Endothelial cell of umbilical vein (primary cell): ENCODE measurements around the gene SLC5A10. TPM values are rescaled to one million over a fixed set of nuclear protein-coding genes. Genes with fewer than 3 reads are reported as not detected.
A peak's percentile ranks its signal among the peaks of the same experiment; 100 is the strongest.

Source experiments
- BruUV-seq: library from RNA; stranded (reverse); fragments of 400-500 nt; replicated peaks from 2 replicates; lab custom pipeline; 2021; lab: Mats Ljungman, UMichigan
- CTCF ChIA-PET: fragments of 300-600, 350-600 bp; sonication (Branson Sonifier 250); formaldehyde crosslinking; loops from one replicate; lab custom pipeline; 2021; ENCODE audit warnings: antibody characterized with exemption, inconsistent platforms; lab: Charles Lee
- POLR2A ChIA-PET: fragments of 300-600, 350-600 bp; sonication (Branson Sonifier 250); formaldehyde crosslinking; loops from one replicate; lab custom pipeline; 2021; ENCODE audit warnings: antibody characterized with exemption, inconsistent platforms; lab: Charles Lee
- DNase-seq: peaks from one replicate; pipeline ENCODE4 v3.0.0-alpha.2; 2011; ENCODE audit warnings: low read depth, low spot score
- FAIRE-seq: peaks from 2 replicates; lab custom pipeline; 2011; peaks lifted over from hg19 to GRCh38; lab: Jason Lieb, UNC
- H2AFZ ChIP-seq: 2 replicates; pipeline ENCODE4 v1.6.0; 2012; ENCODE audit warnings: low read depth, low read length, control low read depth, inconsistent platforms
- H3K27ac ChIP-seq: 2 replicates; pipeline ENCODE4 v1.5.1; 2011; ENCODE audit warnings: low read depth, mild to moderate bottlenecking, control low read depth, low read length, moderate library complexity; ENCODE audit not compliant: insufficient read depth
- H3K27me3 ChIP-seq, 2 experiments: 2 replicates each; pipeline versions ENCODE4 v1.6.0 to v1.6.1; 2011; ENCODE audit warnings: low read length in 2 of 2, mixed read lengths in 1 of 2; ENCODE audit not compliant: control insufficient read depth in 2 of 2, insufficient read depth in 2 of 2
- H3K36me3 ChIP-seq, 2 experiments: 2 replicates in 1 of 2; 3 replicates in 1 of 2; pipeline ENCODE4 v1.5.1; 2011; ENCODE audit warnings: low read length in 2 of 2, mild to moderate bottlenecking in 1 of 2, moderate library complexity in 1 of 2; ENCODE audit not compliant: control insufficient read depth in 2 of 2, insufficient read depth in 2 of 2; ENCODE audit errors: extremely low read depth in 1 of 2
- H3K4me1 ChIP-seq: 3 replicates; pipeline ENCODE4 v1.5.1; 2011; ENCODE audit warnings: mild to moderate bottlenecking, low read length; ENCODE audit not compliant: control insufficient read depth, insufficient read depth; ENCODE audit errors: extremely low read depth
- H3K4me2 ChIP-seq: 2 replicates; pipeline ENCODE4 v1.6.1; 2011; ENCODE audit warnings: low read length, control low read depth, mixed read lengths; ENCODE audit not compliant: insufficient read depth
- H3K4me3 ChIP-seq, 3 experiments: fragments of 200-600 bp in 1 of 3; sonication (generic), shearing (Covaris generic) in 1 of 3; replicated peaks in 1 of 3; 2 replicates each; pipeline ENCODE4 v1.5.1; 2011 to 2016; ENCODE audit warnings: control low read depth in 3 of 3, low read length in 3 of 3, mild to moderate bottlenecking in 2 of 3, inconsistent platforms in 1 of 3, low read depth in 1 of 3, moderate library complexity in 1 of 3; ENCODE audit not compliant: insufficient read depth in 1 of 3
- H3K79me2 ChIP-seq: 2 replicates; pipeline ENCODE4 v1.6.0; 2012; ENCODE audit warnings: low read length, inconsistent platforms; ENCODE audit not compliant: control insufficient read depth, insufficient read depth
- H3K9ac ChIP-seq: replicated peaks from 2 replicates; pipeline ENCODE3; 2011; ENCODE audit warnings: low read length, control low read depth; ENCODE audit not compliant: insufficient read depth; ENCODE audit errors: extremely low read depth
- H3K9me1 ChIP-seq: replicated peaks from 3 replicates; pipeline ENCODE4 v1.6.0; 2011; ENCODE audit warnings: mild to moderate bottlenecking, low read length; ENCODE audit not compliant: control insufficient read depth, insufficient read depth; ENCODE audit errors: extremely low read depth
- H3K9me3 ChIP-seq: replicated peaks from 2 replicates; pipeline ENCODE4 v1.5.1; 2012; ENCODE audit warnings: low read length, inconsistent platforms; ENCODE audit not compliant: control insufficient read depth, insufficient read depth
- H4K20me1 ChIP-seq: replicated peaks from 2 replicates; pipeline ENCODE3; 2011; ENCODE audit warnings: mild to moderate bottlenecking, low read length; ENCODE audit not compliant: control insufficient read depth, insufficient read depth; ENCODE audit errors: extremely low read depth
- CTCF ChIP-seq, 2 donors: IDR thresholded peaks; 1 replicate in 1 of 2; 2 replicates in 1 of 2; pipeline ENCODE4 v1.5.1; 2011; ENCODE audit warnings: low read length in 2 of 2, mild to moderate bottlenecking in 2 of 2, moderate library complexity in 2 of 2, control low read depth in 1 of 2, inconsistent platforms in 1 of 2, low read depth in 1 of 2; ENCODE audit not compliant: insufficient read depth in 1 of 2; ENCODE audit errors: extremely low read depth in 1 of 2
- EZH2 ChIP-seq: IDR thresholded peaks from 2 replicates; pipeline ENCODE4 v1.6.1; 2012; ENCODE audit warnings: borderline replicate concordance, low read depth, mild to moderate bottlenecking, moderate library complexity, low read length, inconsistent platforms; ENCODE audit not compliant: severe bottlenecking
- FOS ChIP-seq: IDR thresholded peaks from 2 replicates; pipeline ENCODE4 v1.6.1; 2011; ENCODE audit warnings: mild to moderate bottlenecking, low read length, moderate library complexity, borderline replicate concordance; ENCODE audit not compliant: insufficient read depth
- GATA2 ChIP-seq: IDR thresholded peaks from 2 replicates; pipeline ENCODE4 v1.7.0; 2011; ENCODE audit warnings: low read depth, mild to moderate bottlenecking, moderate library complexity, mixed read lengths, low read length; ENCODE audit not compliant: insufficient read length, insufficient read depth
- JUN ChIP-seq: IDR thresholded peaks from 2 replicates; pipeline ENCODE4 v1.6.1; 2011; ENCODE audit warnings: borderline replicate concordance, low read depth; ENCODE audit not compliant: insufficient read length, insufficient read depth
- MYC ChIP-seq: IDR thresholded peaks from one replicate; pipeline ENCODE4 v1.6.1; 2011; ENCODE audit warnings: mild to moderate bottlenecking, low read depth, low read length
- POLR2A ChIP-seq: IDR thresholded peaks from 2 replicates; pipeline ENCODE4 v1.6.1; 2012; ENCODE audit warnings: low read depth, mild to moderate bottlenecking, control low read depth, low read length
- POLR2AphosphoS5 ChIP-seq: IDR thresholded peaks from 2 replicates; pipeline ENCODE4 v1.6.1; 2012; ENCODE audit warnings: low read depth, mild to moderate bottlenecking, control low read depth, low read length, moderate library complexity; ENCODE audit not compliant: insufficient read depth
- dilution Hi-C: fragments of 300-500 bp; cut with MboI; formaldehyde crosslinking; loops from one replicate; pipeline ENCODE4 v1.15.0; 2019; ENCODE audit warnings: low sequenced_read_pairs; ENCODE audit not compliant: extremely low pct_ligation_motif_present
- intact Hi-C: fragments of 100-400 bp; cut with micrococcal nuclease; formaldehyde crosslinking; loops from one replicate; pipeline ENCODE4 v1.10.0; 2022
- polyA plus RNA-seq, 4 experiments: library from polyadenylated mRNA; depleted of rRNA in 3 of 4; stranded (reverse) in 3 of 4; unstranded in 1 of 4; fragments of >200 nt; gene quantifications; 2 replicates each; pipeline versions ENCODE4 v1.2.1 to v1.2.3, GENCODE V29; 2011 to 2012; ENCODE audit warnings: missing spikeins in 1 of 4
- total RNA-seq: library from RNA; stranded (reverse); gene quantifications from 2 replicates; pipeline ENCODE4 v1.2.3, GENCODE V29; 2021
- TF ChIP-seq, protein P1 (sequence below): IDR thresholded peaks from 2 replicates; pipeline ENCODE4 v1.6.1; 2011; ENCODE audit not compliant: insufficient read depth, insufficient read length

The SLC5A10 gene
- total and polyA plus RNA-seq, 2 donors (not counting 3 experiments of a cell fraction or from before 2014, with no cell fraction given) = not detected

- ChIA-PET CTCF (interaction anchor here (0.6 kb wide), 1 partner anchor 14 kb away, joined by 3 read pairs; no protein-coding TSS in a partner anchor), POLR2A (no interaction called here)
- H3K9me3 ChIP-seq = no peaks in the 10 kb centered on the region
- no peaks in the 10 kb centered on the region for H3K9me1 ChIP-seq
- intact Hi-C loops = no loop called here
- peak overlapping the region; percentile 4 for H3K27ac ChIP-seq
- TF ChIP-seq POLR2AphosphoS5 (no peak), CTCF (IDR thresholded peaks at IDR 0.05; ENCODE audit: extremely low read depth in 1 of 2, insufficient read depth in 1 of 2, low read depth in 1 of 2, low read length in 2 of 2) (no peak), JUN (peak; percentile 6), GATA2 (no peak), POLR2A (no peak), FOS (peak; percentile 63), MYC (no peak), EZH2 (no peak)
- TF ChIP-seq, protein P1, sequence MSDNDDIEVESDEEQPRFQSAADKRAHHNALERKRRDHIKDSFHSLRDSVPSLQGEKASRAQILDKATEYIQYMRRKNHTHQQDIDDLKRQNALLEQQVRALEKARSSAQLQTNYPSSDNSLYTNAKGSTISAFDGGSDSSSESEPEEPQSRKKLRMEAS = no peak
- H3K27me3 ChIP-seq = no peaks in the 10 kb centered on the region
- peaks cover 2% of the 10 kb centered on the region for H3K79me2 ChIP-seq
- H3K4me1 ChIP-seq = peaks cover 15% of the 10 kb centered on the region
- no peak overlapping the region for H2AFZ ChIP-seq
- H3K4me3 ChIP-seq = no peak overlapping the region
- peak; percentile 58 for DNase-seq
- FAIRE-seq = peak; percentile 85
- no peaks in the 10 kb centered on the region for H3K36me3 ChIP-seq
- no peak overlapping the region for H3K9ac ChIP-seq
- peak overlapping the region; percentile 38 for H3K4me2 ChIP-seq
- H4K20me1 ChIP-seq = no peaks in the 10 kb centered on the region
- dilution Hi-C loops = no loop called here
- no TSS peak for BruUV-seq
These were observed 31.0 kb upstream of the SLC5A10 start for GRCh38 chr17:18920911-18921441.
